Inflammatory macrophage treated with lipopolysaccharide for 1 hour (primary cell): ENCODE measurements around the gene ANXA8.
"Not testable (repeated sequence)": the region's sequence is repeated elsewhere in the genome, so short reads cannot be mapped to it uniquely, and the experiment has no call there.

Source experiments
- DNase-seq, 2 donors: peaks; one replicate each; pipeline ENCODE4 v3.0.0-alpha.2; 2020 to 2022

The ANXA8 gene, protein sequence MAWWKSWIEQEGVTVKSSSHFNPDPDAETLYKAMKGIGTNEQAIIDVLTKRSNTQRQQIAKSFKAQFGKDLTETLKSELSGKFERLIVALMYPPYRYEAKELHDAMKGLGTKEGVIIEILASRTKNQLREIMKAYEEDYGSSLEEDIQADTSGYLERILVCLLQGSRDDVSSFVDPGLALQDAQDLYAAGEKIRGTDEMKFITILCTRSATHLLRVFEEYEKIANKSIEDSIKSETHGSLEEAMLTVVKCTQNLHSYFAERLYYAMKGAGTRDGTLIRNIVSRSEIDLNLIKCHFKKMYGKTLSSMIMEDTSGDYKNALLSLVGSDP

DNA sequence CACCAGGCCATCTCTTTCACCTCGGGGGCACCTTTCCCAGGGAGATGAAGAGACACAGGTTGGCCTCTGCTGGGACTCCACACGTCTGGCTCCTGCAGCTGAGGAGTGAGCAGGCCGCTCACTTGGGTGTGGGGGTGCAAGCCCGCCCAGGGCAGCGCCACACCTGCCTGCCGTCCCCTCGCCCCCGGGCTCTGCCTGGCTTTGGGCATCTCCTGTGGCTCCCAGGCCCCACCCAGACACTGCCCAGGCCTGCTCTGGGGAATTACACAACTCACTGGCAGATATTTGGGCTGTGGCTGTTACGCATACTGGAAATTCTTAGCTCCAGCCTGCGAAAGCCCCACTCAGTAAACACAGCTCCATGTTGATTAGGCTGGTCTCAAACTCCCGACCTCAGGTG, at the start of gene ANXA8:
ANXA8 (minus strand) TSS at position 193 of the 400 bp plus-strand sequence; CDS start at position 11, 182 bp downstream.
- DNase-seq: not testable (repeated sequence)

DNA sequence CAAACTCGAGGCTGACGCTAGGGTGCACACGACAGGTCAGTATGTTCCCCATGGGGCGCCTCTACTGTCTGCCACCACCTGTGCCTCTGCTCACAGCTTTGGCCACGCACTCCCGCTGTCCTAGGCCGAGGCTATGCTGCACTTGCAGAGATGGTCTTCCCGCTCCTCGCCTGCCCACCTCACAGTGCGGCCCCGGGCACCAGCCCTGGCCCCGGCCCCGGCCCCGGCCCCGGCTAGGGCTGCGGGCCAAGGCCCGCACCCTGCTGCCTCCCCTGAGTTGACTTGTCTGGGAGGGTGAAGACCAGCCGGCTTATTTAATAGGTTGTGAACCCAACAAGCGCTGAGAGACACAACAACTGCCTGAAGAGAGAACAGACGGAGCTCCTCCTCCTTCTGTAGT, 39.6 kb upstream of the ANXA8 start, which contains the start of gene AGAP9:
AGAP9 (minus strand) TSS at position 164 of the 400 bp plus-strand sequence; CDS start at position 52, 112 bp downstream.
- DNase-seq: not testable (repeated sequence)

DNA sequence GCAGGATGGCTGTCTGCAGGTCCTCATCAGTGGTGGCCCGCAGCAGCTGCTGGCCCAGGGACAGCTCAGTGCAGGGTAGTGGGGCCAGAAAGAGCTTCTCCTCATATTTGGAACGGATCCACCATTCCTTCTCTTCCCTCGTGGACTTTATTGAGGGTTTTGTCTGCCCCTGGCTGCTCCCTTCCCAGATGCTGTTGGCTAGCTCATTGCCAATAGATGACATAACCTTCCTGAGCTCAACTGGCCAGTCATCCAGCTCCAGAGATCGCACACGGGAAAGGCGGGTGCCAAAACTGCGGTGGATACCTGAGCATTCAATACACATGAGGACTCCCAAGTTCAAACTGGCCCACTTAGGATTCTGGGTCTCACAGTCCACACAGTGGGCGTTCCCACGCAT, 18.4 kb upstream of the ANXA8 start:
- DNase-seq: not testable (repeated sequence)

DNA sequence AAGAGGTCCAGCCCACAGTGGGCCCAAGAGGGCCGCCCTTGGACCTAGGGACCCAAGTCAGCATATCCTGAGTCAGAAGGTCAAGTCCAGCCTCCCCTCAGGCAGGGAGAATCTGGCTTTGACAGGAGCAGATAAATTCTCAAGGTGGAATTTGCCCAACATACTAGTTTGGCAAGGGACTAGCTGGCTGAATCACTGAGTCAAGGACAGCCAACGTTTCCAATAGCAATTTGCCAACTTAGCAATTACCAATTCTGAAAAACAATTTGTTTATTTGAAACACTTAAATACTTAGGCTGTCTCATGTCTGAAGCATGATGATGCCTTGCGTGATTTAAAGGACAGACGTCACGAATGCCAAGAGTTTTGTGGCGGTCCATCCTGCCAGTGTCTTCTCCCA, 10.3 kb upstream of the ANXA8 start:
- DNase-seq: not testable (repeated sequence)

DNA sequence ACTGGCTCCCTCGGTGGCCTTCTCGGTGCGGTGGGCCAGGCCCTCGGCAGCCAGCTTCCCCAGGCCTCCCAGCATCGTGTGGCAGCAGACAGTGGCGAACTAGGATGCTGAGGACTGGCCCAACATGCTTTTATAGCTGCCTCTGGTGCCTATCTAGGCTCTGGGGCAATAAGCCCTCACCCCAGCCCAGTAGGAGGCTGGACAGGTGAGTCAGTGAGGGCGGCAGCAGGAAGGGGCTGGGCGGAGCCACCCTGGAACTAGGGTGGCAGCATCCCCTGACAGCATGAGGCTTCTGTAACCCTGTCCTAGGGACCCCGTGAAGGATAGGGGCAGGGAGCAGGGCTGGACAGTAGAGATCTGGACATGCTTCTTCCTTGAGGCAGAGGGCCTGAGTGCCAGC, 7.7 kb upstream of the ANXA8 start, which contains the start of gene FAM25G:
FAM25G (minus strand) TSS at position 101 of the 400 bp plus-strand sequence; CDS start at position 75, 26 bp downstream.
- not testable (repeated sequence) for DNase-seq

DNA sequence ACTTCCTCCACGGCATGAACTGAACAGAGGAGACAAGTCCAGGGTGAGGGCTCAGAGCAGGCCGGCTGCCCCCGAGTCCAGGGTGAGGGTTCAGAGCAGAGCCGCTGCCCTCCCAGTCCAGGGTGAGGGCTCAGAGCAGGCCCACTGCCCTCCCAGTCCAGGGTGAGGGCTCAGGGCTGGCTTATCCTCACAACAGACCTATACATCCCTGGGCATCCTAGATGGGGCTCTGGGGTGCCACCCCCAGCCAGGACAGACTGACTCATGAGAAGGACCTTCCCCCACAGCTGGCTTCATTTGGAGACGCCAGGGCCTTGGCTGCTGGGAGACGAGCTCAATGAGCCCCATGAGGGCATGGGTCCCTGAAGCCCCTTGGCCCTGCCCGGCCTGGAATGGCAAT, 5.7 kb upstream of the ANXA8 start:
- not testable (repeated sequence) for DNase-seq

DNA sequence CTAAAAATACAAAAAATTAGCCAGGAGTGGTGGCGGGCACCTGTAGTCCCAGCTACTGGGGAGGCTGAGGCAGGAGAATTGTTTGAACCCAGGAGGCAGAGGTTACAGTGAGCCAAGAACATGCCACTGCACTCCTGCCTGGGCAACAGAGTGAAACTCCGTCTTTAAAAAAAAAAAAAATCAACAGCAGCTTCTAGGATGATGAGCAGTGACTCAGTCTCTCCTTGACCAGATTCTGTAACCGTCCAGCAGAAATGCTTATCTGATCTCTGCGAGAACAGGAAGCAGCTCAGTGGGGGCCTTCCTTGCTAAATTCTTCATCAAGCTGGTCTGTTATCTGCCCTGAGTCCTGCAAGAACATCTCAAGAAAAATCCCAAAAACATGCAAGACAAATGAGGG, 2.0 kb upstream of the ANXA8 start:
- not testable (repeated sequence) for DNase-seq

DNA sequence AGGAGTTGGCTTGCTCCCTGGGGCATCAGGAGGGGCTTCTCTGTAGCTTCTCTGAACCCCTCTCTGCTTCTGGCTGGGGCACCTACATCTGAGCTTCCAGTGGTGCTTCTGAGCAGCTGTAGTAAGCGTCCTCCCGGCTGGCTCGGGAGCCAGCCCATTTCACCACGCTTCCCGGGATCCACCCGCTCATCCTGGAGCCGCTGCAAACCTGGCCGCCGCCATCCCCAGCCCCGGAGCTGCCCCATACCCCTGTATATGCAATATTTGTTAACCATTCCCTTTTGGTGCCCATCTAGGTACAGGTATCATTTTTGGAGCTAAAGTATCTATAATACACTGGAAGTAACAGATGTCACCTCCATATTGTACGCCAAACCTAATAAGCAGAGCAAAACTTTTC, 871 bp upstream of the ANXA8 start:
- DNase-seq: not testable (repeated sequence)

DNA sequence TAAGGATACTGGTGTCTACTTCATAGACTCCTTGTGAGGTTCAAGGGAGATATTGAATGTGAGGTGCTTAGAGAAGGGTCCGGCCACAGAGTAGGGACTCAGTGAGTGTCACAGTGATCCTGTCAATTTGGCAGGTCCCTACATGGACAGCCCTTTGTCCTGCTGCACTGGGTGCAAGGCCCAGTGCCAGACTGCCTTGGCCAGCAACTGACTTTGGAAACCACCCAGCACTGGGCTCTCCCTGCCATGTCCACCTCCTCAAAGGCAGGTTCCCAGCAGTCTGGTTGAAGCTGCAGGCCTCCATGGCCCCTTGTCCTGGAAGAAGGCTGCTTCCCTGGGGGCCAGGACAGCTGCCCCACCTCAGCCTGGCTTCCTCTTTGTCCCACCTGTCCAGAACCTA, 1.5 kb downstream of the ANXA8 start:
- DNase-seq: not testable (repeated sequence)

DNA sequence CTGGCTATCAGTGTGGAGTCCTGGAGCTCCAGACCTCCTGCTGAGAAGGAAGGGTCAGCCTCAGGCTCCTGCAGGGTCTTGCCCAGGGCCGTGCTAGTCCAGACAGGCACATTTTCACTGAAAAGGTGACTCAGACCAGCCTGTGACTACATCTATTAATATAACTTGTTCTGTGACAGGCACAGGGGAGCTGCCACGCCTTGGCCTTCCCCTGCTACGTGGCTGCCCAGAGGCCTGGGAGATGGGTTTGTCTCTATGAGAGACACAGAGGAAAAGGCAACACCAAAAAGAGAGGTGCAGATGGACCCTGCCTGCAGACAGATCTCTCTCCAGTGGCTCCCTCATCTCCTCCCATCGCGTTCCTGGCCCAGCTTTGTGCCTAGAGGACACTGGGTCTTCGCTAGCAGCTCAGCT, 2.1 kb downstream of the ANXA8 start:
- not testable (repeated sequence) for DNase-seq

DNA sequence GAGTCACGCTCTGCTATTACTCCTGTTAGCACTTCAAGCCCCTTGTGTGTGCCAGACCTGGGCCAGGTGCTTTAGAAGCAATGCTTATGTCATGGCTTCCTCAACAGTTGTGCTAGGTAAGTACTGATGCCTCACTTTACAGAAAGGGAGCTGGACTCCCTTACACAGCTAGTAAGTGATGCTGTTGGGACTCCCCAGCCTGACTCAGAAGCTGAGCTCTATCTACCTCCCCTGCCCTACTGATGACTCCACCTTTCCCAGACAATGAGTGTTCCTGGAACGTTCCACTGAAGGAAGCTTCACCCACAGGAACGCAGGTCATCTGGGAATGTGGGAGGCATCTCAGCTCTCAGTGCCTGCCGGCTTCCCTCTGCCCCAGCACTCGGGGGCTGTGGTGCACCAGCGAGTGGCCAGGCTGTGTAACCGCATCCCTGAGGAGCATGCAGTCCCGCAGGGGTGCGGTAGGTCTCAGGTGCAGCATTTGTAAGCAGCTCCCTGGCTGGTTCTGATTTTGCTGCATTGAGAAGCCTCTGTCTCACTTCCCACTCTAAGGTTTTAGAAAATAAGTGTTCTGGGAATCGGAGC, 2.6 kb downstream of the ANXA8 start:
- DNase-seq: not testable (repeated sequence)

DNA sequence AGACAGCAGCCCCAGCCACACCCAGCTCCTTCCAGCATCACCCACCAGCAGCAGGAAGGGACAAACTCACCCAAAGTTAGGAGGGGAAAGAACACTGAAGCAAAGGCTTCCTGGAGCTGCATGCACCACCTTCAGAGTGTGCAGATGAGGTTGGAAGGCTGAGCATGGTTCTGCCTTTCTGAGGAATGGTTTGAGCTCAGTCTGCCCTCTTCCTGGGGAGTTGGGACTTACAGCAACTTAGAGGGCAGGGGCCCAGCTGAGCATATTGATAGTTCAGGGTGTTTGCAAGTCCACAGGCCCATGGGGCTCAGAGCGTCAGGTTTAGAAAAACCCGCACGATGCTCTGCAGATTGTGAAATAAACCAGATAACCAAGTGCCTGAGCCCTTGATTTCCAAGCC, 3.8 kb downstream of the ANXA8 start:
- DNase-seq: not testable (repeated sequence)

DNA sequence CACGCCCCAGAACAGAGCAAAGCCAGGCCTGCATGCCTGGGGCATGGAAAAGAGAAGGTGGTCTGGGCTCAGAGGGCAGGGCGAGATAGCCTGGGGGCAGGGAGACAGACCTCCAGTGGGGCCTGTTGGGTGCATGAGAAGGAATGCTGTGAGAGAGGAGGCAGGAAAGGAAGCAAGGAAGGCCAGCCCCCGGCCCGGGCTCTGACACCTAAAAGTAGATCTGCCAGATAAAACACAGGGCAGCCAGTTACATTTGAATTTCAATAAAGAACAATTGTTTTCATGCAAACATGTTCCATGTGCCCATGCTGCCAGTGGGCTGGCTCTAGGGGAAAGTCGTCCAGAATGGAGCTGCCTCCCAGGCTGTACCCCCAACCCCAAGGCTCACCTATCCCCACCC, 5.8 kb downstream of the ANXA8 start:
- not testable (repeated sequence) for DNase-seq

DNA sequence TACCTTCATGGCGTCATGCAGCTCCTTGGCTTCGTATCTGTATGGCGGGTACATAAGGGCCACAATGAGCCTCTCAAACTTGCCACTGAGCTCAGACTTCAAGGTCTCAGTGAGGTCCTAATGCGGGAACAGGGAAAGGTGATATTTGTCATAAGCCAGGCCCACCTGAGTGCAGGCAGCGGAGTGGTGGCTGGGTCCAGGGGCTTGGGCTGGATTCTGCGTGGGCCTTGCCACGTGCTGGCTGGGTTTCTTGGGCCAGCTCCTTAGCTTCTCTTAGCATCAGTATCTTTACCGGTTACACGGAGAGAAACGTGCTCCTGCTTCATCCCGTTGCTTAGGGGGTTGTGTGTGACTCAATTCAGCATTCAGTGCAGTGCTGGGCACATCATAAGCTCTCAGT, 6.8 kb downstream of the ANXA8 start:
- not testable (repeated sequence) for DNase-seq

DNA sequence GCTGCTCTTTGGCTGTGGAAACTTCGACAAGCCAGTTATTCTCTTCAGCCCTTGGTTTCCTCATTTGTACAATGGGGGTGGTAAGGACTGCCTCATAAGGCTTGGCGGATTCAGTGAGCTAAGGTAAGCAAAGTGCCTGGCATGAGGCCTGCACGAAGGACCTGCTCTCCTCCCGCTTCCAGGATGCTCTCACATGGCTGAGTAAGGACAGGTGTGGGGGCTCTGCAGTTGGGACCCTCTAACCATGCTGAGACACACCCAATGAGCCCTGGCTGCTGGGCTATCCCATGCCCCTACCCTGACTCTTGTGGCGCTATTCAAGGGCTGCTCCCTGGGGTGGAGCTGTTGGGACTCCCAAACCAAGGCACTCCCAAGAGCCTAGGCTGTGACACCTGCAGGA, 8.8 kb downstream of the ANXA8 start:
- not testable (repeated sequence) for DNase-seq

DNA sequence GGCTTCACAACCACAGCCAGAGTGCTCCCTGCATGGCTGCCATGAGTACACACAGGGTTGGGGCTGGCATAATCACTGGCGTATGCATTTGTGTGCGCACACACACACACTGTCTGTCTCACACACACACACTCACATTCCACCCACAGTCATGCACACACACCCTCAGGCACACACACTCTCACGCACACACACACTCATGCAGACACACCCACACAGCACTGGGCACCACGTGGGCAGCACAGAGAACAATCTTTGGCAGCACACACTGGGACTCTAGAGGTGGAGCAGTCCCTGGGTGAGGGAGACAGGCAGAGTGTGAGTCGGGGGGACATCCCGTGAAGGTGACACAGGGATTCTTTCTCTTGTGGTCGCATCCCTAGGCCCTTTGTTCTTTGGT, 10.4 kb downstream of the ANXA8 start:
- not testable (repeated sequence) for DNase-seq

DNA sequence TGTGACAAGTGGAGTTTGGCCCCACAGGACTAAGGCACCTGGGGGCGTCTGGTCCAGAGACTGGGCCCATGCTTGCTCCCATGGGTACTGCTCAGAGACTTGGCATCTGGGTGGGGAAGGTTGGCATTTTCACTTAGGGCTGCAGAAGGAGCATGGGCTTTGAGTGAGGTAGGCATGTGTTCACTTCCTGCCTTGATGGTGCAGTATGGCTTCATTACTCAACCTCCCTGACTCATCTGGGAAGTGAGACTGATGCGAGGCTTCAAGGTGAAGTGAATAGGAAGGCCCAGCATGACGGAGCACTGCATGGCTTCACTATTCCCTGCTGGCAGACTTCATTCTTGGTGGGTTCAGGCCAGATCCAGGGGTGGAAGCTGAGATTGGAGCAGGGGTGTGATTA, 11.3 kb downstream of the ANXA8 start:
- DNase-seq: not testable (repeated sequence)

DNA sequence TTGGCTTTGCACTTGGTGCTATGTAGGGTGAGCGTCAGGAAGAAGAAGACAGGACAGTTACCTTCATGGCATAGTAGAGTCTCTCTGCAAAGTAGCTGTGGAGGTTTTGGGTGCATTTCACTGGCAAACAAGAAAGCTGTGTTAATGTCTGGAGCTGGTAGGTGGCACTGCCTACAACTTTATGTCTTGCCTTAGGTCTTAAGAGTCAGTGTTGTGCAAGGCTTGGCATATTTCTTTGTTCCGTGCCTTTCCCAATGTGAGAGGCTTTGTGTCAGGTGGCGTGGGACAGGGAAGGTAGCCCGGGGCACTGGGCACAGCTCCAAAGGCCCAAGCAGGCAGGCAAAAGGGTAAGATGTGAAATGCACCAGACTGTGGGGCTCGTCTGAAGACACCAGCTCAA, 11.8 kb downstream of the ANXA8 start:
- DNase-seq: not testable (repeated sequence)

DNA sequence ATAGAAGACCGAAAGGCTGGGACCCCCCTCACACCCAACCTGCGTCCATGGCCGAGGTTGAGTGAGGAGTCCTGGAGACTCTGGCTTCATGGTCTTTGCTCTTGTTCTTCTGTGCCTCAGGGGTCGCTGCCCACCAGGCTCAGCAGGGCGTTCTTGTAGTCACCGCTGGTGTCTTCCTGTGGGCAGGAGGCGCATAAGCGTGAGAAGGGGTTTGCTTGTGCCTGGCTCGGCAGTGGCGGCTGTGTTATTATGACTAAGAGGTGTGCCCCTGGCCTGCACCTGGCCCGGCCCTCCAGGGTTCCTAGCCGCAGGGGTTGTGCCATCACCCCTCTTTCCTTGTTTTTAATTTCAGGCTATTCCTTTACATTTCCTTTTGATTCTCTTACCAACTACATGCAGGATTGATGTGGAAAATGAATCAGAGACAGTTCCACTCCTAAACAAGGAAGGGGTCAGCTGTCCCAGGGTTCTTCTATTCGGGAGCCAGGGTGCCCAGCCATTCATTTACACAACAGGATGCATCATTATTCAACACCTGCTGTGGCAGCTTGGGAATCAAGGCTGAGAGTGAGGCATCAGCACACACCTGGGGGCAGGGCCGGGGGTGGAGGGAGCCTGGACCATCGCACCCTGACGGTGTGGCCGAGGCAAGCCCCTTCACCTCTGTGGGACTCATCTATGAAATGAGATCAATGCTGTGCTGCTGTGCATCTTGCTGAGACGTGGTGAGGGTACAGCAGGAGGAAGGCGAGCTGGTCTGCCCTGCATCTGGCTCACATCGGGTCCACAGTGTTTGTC, 15.0 kb downstream of the ANXA8 start:
- not testable (repeated sequence) for DNase-seq

DNA sequence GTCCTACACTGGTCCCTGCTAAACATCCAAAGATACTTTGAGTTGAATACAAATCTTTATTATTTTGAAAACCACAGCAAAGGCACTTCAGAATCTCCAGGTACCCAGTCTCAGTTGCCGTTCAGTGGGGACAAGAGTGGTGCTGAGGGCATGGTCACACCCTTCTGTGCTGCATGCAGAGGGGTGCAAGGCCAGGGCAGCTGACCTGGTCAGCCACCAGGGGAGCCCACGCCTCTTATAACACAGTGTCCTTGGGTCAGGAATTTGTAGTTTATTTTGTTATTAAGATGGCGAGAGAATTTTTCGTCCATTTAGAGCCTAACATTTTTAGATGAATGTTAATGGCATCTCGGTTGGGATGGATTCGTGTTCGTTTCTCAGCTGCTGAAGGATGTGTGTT, 16.0 kb downstream of the ANXA8 start:
- not testable (repeated sequence) for DNase-seq

DNA sequence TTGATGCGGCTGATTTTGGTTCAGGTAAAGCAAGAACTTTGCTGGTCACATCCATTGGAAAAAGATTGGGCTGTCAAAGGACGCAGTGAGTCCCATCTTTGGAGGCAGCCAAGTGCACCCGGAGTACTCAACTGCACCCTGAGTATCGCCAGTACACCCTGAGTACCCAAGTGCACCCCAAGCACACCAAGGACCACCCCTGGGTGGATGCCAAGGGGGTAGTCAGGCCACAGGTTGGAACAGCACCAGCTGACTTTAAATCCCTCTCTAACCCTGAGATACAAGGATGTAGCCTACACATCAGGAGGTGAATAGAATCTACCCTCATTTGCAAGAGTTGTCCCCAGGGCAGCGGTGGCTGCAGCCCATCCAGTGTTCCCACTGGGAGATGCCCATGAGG, 16.5 kb downstream of the ANXA8 start:
- not testable (repeated sequence) for DNase-seq

DNA sequence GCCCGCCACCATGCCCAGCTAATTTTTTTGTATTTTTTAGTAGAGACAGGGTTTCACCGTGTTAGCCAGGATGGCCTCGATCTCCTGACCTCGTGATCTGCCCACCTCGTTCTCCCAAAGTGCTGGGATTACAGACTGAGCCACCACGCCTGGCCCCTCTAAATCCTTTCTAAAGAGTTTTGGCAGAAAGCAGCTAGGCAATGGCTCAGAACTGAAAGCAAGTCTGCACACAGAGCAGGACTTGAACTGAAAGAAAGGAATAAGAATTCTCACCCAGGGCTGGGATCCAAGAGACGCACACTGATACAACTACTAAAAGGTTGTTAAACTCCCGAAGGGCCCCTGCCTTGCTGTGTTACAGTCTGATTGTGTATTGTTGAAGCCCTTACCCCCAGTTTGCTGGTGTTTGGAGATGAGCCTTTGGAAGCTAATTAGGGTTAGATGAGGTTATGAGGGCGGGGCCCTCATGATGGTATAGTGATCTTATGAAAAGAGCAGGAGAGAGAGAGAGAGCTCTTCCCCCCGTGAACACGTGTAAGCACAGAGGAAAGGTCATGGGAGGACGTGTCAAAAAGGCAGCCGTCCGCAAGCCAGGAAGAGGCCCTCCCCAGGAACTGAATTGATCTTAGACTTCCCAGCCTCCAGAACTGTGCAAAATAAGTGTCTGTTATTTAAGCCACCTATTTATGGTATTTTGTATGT, 18.5 kb downstream of the ANXA8 start:
- not testable (repeated sequence) for DNase-seq
